HG02623 (cell line): ENCODE data around the gene L3MBTL4.
"Not testable (repeated sequence)": the region's sequence is repeated elsewhere in the genome, so short reads cannot be mapped to it uniquely, and the experiment has no call there.

Experiments used
- ATAC-seq: cut with Tn5 transposase; IDR thresholded peaks from one replicate; pipeline ENCODE4 v1.9.1; 2021; ENCODE audit warnings: moderate library complexity; ENCODE audit not compliant: unreplicated experiment

L3MBTL4 gene

DNA sequence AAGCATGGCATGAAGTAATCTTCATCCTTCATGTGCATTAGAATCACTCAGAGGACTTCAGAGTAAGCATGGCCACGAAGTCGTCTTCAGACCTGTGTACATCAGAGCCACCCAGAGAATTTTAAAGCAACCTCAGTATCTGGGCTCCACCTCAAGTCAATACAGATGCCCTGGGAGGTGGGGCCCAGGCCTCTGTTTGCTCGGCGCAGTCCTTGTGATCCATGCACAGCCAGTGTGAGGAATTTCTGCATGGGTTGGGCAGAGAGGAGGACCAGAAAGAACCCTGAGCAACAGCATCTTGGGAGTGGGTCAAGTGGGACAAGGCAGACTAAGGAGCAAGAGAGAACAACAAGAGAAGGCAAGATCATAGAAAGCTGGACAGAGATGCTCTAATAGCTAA, 299.0 kb downstream of the L3MBTL4 start:
- no peak for ATAC-seq

DNA sequence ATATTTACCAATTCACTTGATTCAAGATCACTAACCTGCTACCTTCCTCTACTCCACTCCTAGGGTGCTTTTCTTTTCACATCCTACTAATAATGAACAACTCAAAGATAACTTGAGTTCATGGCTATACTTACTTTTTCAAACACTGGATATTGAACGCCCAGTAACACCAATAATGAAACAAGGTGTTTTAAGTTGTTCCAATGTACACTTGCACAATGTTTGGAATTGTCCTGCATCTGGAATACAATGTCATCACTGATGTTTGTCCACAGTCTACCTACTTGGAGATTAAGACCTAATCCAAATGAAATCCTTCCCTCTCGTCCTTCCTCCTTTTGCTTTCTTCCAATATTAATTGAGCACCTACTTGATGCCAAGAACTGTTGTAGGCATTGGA, 301.1 kb downstream of the L3MBTL4 start:
- ATAC-seq: no peak

DNA sequence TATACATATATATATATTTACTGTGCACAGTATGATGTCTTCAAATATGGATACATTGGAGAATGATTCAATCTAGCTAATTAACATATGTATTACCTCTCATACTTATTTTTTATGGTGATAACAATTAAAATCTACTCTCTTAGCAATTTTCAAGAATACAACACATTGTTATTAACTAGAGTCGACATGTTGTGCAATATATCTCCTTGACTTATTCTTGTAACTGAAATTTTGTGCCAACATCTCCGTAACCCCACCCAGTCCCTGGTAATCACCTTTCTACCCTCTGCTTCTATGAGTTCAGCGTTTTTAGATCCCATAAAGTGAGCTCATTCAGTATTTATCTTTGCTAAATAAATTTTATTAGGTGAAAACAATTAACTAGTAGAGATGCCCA, 303.0 kb downstream of the L3MBTL4 start:
- ATAC-seq: no peak

DNA sequence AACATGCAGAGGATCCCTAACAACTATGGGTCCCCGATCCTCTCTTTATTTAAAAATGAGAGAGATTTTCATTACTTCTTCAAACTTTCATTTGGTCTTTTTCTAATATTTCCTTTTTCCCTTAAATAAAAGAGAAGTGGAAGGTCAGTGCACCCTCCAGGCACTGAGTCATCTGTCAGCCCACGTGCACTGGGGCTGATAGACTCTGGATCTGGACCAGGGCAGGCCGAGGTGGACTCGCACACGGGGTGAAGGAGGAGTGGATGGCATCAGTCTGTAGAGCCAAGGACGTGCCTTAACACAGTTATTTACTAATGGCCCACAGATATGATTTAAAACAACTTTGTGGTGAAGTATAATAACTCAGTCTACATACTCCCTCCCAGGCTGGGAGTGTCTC, 305.0 kb downstream of the L3MBTL4 start:
- no peak for ATAC-seq

DNA sequence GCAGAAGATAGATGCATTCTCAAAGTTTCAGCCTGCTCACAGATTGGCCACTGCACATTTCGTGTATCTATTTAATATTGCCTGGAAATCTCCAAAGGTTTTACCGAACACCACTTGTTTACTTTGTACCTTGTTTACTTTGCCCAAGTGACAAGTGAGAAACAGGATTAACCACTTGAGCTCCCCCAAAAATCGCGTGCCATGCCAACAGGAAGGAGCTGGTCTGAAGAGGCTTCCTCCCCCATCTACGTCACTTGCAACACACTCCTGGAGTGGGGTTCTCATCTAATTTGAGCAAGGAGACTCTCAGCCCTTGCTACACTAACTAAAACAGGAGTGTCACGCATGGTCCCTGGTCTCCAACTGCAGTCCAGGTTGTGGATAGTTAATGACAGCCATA, 306.9 kb downstream of the L3MBTL4 start:
- no peak for ATAC-seq

DNA sequence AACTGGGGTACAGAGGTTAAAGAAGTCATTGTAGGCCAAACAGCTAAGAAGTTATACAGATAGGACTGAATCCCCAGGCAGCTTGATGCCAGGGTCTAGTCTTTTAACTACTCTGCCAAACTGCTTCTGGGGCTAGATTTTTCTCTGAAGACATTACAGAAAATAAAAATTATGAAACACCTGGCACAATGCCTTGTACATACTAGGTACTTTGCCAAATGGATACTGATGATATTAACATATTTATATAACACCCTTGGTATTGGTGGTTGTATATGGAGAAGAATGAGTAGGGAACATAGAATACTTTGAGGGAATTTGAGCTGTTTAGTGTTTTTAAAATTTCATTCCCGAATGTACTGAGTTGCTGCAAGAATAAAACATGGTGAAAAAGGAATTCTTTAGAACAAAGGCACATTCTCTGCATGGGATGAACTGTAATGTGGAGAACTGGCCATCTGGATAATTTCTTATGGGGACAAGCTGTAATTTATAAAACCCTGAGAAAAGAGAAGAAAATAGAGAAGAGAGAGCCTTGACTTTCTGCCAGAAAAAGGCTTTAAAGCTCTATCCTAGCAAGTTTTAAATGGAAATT, 308.5 kb downstream of the L3MBTL4 start:
- no peak for ATAC-seq

DNA sequence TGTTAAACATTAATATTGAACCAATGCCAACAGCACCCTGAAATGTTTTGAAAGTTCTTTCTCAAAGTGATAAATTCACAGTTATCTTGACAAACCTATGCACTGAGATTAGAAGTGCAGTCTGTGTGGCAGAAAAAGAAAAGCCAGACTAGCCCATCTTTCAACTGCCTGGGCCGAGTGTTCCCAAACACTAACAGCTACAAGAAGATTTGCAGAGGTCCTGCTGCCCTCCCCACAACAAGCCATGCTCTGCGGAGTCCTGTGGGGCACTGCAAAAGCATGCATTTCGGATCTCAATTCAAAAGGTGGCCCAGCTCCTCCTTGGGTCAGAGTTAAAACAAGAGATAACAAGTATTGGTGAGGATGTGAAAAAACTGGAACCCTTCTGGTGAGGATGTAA, 311.0 kb downstream of the L3MBTL4 start:
- ATAC-seq: no peak

DNA sequence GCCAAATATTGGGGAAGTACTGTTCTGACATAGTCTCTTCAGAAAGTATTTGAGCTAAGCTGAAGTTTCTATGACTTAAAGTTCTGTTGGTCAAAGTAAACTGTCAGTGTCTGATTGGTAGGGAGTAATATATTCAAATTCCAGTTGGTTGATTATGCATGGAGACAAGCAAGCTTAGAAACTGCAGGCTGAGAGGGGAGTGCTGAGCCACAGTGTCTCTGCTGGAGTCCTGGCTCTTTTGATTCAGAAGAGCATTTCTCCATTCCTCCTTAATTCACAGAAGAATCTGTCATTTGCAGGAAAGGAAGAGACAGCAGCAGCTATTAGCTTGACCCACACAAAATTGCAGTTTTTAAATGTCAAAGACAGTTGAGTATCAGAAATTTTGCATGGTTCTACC, 318.0 kb downstream of the L3MBTL4 start:
- no peak for ATAC-seq

DNA sequence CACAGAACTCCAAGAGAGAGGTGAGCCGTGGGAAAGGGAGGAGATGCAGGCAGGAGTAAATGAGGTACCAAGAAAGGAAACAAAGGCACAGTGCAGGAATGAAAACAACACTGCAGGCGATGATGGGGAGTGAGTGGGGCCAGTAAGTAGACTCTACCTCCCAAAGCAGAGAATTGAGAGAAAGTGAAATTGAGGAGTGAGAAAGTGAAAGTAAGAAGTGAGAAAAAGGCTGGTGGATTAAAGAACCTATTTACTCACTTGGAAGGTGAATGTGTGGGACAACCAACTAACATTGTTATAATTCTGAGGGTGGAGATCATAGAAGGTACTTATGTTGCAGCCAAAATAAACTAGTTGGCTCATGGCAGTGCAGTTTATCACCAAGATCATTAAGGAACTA, 326.3 kb downstream of the L3MBTL4 start:
- ATAC-seq: no peak

DNA sequence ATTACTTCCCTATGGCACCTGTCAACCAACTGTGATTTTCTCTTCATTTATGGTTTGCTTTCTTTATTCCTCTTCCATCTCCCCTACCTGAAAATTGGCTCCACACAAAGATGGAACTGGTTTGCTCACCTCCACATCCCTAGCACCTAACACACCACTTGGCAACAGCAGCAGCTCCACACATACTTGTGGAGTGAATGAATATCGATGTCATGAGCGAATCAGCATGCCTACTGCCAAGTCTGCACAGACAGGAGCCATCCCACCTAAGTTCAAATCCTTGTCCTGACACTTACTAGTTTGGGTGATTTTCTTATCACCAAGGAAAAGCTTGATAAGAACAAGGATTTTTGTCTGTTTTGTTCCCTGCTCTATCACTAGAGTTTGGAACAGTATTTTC, 328.0 kb downstream of the L3MBTL4 start:
- ATAC-seq: no peak

DNA sequence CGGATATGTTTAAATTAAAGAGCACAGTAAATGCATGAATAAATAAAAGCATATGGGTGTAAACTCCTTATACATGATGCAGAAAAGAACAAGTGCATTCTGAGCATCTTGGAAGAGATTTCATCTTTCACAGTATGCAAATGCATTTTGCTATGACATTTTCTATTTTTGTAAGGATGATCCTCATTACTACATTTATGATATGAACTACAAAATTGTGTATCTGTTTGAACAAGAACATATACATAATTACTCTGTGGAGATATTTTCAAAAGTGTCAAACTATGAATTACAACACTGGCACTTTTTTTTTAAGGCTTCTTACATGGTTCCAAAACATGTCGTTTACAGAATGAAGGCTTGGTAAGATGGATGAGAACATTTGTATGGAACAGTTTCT, 335.3 kb downstream of the L3MBTL4 start:
- ATAC-seq: no peak

DNA sequence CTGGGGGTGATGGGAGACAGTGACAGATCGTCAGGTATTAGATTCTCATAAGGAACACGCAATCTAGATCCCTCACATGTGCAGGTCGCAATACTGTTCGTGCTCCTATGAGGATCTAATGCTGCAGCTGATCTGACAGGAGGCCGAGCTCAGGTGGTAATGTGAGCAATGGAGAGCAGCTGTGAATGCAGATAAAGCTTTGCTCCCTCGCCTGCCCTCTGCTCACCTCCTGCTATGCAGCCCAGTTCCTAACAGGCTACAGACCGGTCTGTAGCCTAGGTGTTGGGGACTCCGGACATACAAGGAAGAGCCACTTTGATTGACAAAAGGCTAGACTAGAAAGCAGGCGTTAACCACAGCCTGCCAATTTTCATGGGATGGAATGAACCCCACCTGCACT, 335.8 kb downstream of the L3MBTL4 start:
- ATAC-seq: no peak

DNA sequence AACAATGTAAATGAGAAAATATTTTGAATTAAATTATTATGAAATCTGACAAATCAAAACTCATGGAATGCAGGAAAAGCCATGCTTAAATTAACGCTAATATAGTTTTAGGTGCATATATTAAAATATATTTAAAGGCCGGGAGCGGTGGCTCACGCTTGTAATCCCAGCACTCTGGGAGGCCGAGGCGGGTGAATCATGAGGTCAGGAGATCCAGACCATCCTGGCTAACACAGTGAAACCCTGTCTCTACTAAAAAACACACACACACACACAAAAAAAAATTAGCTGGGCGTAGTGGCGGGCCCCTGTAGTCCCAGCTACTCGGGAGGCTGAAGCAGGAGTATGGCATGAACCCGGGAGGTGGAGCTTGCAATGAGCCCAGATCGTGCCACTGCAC, 342.3 kb downstream of the L3MBTL4 start:
- not testable (repeated sequence) for ATAC-seq

DNA sequence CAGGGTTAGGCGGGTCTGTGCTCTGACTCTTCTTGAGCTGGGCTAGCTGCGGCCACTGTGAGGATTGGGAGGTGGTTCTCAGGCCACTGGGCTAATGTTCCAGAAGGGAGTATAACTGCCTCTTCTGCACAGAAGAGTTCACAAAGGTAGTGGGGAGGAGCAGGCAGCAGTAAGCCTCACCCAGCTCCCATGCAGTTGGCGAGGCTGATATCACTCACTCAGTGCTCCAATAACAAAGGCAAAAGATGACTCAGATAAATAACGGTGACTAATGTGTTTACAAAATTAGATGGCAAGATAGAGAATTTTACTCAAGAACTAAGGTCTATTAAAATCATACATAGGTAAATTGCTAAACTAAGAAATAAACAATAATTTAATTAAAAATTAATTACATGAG, 345.2 kb downstream of the L3MBTL4 start:
- ATAC-seq: no peak

DNA sequence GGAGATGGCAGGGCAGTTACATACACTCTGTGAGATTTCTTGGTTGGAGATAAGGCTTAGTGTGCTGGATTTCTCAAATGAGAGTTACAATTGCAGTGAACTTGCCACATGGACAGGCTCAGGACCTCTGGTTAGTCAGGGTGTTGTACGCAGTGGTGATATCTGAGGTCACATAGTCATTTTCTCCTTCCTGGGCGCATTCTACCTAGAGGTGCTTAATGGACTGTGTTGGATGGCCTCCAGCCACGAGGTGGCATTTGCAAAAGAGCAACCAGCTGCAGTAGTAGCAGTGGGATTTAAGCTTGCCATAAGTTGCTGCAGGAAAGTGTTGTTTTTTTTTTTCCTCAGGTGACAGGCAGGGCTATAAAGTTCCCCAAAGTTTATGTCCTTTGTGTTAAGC, 345.6 kb downstream of the L3MBTL4 start:
- no peak for ATAC-seq

DNA sequence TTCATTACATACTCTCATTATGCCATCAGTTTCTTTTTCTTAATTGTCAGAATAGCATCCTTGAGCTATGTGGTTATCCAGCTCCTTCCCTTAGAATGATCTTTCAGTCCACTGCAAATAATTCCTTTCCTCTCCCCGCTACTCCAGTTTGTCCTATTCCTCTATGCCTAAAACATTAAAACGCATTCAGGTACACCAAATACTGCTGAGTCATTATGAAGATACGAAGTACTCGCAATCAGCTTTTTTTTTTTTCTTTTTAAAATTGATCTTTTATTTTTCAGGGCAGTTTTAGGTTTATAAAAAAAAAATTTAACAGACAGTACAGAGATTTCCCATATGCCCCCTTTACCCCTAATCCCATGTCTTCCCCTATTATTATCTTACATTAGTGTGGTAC, 354.6 kb downstream of the L3MBTL4 start:
- no peak for ATAC-seq

DNA sequence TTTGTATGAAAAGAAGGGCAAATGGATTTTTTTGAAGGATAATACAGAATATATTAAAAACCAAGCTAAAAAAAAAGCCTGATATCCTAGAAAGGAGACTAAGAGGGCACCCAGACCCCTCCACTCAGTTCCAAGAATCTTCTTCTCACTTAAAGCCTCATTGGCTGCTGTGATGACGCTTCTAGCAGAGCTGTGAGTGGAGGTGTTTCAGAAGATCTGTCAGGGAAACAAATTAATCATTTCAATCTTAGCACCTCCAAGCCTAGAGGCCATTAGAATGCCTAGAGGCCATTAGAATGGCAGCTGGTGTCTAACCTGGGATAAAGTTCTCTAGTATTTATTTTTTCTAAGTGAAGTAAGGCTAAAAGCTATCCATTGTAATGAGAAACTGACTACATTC, 355.2 kb downstream of the L3MBTL4 start:
- ATAC-seq: no peak

DNA sequence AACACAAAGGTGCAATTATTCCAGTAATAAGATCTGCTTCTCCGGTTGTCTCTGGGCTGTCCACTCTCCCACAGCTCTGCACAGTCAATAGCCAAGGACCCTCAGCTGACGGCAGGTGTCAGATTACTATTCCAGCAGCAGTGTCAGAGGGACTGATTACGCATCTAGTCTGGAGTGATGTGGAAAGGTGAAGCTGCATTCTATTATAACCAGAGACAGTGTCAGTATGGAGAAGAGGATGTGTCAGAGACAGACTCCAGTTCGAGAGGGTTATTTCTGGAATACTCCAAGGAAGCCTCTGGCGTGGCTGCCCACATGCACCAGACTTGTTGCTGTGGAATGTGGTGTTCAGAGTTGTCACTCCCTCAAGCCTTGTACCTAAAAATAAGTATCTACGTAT, 355.8 kb downstream of the L3MBTL4 start:
- ATAC-seq: no peak

DNA sequence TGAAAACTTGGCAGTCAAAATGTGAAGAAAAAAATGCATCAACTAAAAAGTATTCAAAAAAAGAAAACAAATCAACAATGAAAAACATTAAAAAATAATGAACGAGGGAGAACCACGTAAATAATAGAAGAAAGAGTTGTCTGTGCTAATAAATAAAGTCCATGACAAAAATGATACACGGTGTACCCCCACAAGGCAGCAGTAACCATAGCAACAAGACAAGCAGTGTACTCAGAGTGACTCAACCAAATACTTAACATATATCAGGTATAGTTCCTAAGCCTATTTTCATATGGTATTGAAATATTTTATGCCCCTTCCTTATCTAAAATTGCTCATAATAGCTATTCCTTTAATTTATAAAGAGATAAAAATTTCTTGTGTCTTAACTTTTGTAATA, 357.1 kb downstream of the L3MBTL4 start:
- ATAC-seq: no peak

DNA sequence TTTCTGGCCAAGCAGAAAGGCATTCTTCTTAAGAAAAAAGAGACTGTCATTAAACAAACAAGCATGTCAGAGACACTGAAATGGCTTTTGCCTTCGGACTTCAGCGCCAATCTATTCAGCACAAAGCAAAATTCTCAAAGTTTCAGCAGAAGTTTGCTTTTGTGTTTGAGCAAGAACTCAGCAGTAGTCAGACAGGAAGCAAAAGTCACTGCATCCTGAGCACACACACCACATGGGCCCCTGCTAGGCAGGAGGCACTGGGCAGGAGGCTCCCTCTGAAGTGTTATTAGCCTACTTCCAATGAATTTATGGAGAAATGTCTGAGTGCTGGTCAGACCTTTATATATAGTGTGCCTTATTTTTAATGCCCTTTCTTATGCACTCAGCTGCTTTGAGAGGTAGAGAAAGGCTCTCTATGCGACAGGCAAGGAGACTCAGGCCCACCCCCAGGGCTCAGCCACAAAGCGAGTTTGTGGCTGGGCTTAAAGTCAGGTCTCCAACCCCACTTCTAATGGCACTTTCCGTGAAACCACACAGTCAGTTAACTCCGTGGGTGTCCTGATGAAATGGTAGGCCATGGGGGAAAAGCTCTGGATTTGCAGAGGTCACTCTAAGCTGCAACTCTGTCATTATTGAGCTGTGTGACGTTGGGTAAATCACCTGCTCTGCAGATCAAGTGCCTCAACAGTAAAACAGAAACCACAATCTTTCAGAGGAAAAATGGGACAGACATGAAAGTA, 358.4 kb downstream of the L3MBTL4 start:
- ATAC-seq: peak; percentile 60

DNA sequence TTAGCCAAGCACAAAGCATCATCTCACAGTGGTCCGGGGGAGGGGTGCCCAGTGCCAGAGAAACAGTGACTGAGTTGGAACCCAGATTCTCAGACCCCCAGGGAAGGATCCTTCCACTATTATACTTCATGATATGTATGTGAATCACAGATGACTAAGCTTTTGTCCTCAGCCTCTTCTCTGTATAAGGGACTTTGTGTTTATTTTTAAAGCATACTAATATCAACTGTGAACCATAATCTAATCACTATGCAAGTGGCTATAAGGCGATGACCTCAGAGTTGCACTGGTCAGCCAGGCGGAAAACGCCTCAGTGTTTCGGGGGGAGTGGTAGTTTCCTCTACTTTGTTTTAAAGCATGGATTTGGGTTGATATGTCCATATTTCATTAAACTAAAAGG, 359.0 kb downstream of the L3MBTL4 start:
- no peak for ATAC-seq

DNA sequence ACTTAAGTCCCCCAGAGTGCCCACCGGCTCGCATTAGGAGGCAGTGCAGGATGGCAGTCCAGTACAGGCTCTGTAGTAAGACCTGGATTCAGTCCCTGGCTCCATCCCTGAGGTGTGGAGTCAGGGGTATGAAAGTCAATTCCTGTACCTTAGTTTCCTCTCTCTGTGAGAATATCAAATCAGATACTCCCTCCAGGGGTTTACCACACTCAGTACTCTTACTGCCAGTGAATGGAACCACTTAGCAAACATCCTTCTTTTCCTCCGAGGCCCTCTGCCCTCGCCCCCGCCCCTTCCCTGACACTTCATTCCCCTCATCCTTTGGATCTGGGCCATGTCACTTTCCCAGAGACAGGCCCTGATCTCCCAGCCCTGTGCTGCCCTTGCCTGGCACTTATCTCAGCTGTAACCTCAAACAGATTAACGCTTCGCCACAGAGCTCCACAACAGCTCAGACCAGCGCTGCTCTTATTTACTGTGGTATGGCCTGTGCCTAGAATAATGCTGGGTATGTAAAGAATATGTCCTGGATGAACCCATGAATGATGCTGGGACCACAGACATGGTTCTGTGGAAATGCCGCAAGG, 360.4 kb downstream of the L3MBTL4 start:
- ATAC-seq: no peak

DNA sequence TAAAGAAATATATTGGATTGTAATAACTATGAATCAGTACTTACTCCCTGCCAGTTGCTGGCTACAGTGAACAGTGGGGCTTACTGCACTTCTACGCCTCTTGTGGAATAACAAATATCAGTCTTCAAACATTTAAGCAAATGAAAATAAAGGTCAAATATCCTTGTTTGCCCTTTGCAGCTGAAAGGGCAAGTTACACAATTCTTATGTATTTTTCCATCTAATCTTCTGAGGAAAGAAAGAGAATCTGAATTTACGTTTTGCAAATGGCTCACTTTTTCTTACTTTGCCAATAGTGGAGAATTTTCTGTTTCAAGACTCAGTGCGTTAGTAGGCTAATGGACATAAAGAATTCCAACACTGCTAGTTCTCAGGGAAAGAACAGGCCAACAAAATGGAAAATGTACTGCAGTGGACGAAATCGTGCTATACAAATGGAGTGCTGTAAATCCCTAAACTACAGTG, 362.2 kb downstream of the L3MBTL4 start:
- no peak for ATAC-seq
